ENCODE results near the gene ORAI3. TPM values are rescaled to one million over a fixed set of nuclear protein-coding genes. Genes with fewer than 3 reads are reported as not detected.

The ORAI3 gene
- total and polyA plus RNA-seq, 9 donors: 21.5 to 30.8 (median 25.2) TPM

GRCh38 chr16:30954993-30955392 is 6.1 kb downstream of the ORAI3 start:
- intact Hi-C loops (cut with DNase I): loop anchor here in 1 of 4 donors (10.0 kb wide), 1 partner anchor 160 kb away; the partner anchor contains the start of gene KAT8

GRCh38 chr16:30956601-30957455 is 8.0 kb downstream of the ORAI3 start:
- intact Hi-C loops (cut with DNase I): loop anchor here in 1 of 4 donors (10.0 kb wide), 1 partner anchor 158 kb away; the partner anchor contains the start of gene KAT8

More at GRCh38 chr16:30954993-30955392, 6.1 kb downstream of the ORAI3 start:
- no peak for DNase-seq
- Histone ChIP-seq H3K4me1 (ENCODE audit: insufficient read depth) (peaks cover 17% of the 10 kb centered on the region), H3K27me3 (no peaks in the 10 kb centered on the region), H3K27ac (no peak overlapping the region), H3K9me3 (no peaks in the 10 kb centered on the region), H3K4me3 (no peak overlapping the region), H3K36me3 (no peaks in the 10 kb centered on the region)
- TF ChIP-seq POLR2A (IDR thresholded peaks at IDR 0.05) (no peak), EP300 (IDR thresholded peaks at IDR 0.05) (no peak), CTCF (IDR thresholded peaks at IDR 0.05) (no peak)
- 65 to 83% (median 66%) methylated on average over 8 of the region's 8 CpGs for WGBS, 3 donors

GRCh38 chr16:30957456-30958174 is 8.7 kb downstream of the ORAI3 start, which contains the start of gene SETD1A:
Gene SETD1A (plus strand): TSS chr16:30957754. CDS start chr16:30958732, 978 bp downstream.
- intact Hi-C loops (cut with DNase I): loop anchor here in 1 of 4 donors (10.0 kb wide), 1 partner anchor 157 kb away; the partner anchor contains the start of gene KAT8
- 0 to 1% (median 0%) methylated on average over 41 to 85 of the region's 85 CpGs for WGBS, 3 donors
- H3K36me3 ChIP-seq: no peaks in the 10 kb centered on the region
- no peaks in the 10 kb centered on the region for H3K27me3 ChIP-seq
- TF ChIP-seq EP300 (IDR thresholded peaks at IDR 0.05) (no peak), POLR2A (IDR thresholded peaks at IDR 0.05) (peak; percentile 66), CTCF (IDR thresholded peaks at IDR 0.05) (peak in 1 of 3 donors; percentile 11)
- H3K9me3 ChIP-seq: no peaks in the 10 kb centered on the region
- peaks cover 11% of the 10 kb centered on the region for H3K4me1 ChIP-seq (ENCODE audit: insufficient read depth)
- peak within 1 kb of the TSS; percentile 97 to 98 for H3K27ac ChIP-seq
- DNase-seq: peak; percentile 96 to 98 (median 97)
- H3K4me3 ChIP-seq: peak within 1 kb of the TSS; percentile 82

More at GRCh38 chr16:30956601-30957455, 8.0 kb downstream of the ORAI3 start:
- TF ChIP-seq EP300 (IDR thresholded peaks at IDR 0.05) (peak; percentile 33), CTCF (IDR thresholded peaks at IDR 0.05) (peak in 1 of 3 donors; percentile 34), POLR2A (IDR thresholded peaks at IDR 0.05) (no peak)
- peaks cover 11% of the 10 kb centered on the region for H3K4me1 ChIP-seq (ENCODE audit: insufficient read depth)
- peak overlapping the region; percentile 82 for H3K4me3 ChIP-seq
- no peaks in the 10 kb centered on the region for H3K27me3 ChIP-seq
- 18 to 26% (median 19%) methylated on average over 42 of the region's 42 CpGs for WGBS, 3 donors
- H3K36me3 ChIP-seq: no peaks in the 10 kb centered on the region
- peak; percentile 82 to 91 (median 90) for DNase-seq
- H3K27ac ChIP-seq: peak overlapping the region; percentile 97 to 98
- no peaks in the 10 kb centered on the region for H3K9me3 ChIP-seq
